ENCODE data around the gene GOLGA2.

The GOLGA2 gene

DNA sequence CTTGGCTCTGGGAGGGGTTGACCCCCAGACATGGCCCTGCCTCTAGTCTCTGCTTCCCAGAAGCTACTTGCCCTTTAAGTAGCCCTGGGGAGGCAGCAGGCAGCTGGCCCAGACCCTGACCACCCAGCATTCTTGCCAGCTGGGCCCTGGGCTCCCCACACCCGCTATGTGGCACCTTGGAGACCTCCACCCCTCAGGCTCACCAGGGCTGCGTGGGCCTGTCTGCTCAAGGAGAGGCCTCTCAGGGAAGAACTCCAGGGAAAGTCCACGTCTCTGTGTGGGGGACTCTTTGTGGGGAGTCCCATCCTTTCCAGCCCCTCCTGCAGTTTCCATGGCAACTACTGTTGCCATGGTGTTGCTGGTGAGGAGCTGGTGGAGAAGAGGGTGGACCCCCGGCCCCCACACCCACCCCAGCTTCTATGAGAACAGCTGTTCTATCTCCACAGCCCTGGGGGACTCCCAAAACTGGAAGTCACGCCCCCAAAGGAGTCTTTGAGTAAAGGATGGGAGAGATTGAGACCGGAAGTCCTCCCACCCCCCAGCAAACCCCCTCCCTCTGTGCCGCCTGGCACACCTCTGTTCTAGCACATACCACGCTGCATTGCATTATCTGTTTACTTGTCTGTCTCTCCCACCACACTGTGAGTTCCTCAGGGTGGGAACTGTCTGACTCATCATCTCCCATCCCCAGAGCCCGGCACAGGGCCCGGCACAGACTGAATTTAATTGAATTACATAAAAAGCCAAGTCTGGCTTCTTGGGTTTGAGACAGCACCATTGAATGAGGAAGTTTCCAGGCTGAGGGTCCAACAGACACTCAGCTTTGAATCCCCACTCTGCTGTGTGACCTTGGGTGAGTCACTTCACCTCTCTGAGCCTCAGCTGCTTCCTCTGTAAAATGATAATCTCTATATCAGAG, 60.1 kb downstream of the GOLGA2 start:
- DNase-seq (ENCODE audit: insufficient read length, low spot score) (no peak), FAIRE-seq (no peak)
- TF ChIP-seq, protein P1, sequence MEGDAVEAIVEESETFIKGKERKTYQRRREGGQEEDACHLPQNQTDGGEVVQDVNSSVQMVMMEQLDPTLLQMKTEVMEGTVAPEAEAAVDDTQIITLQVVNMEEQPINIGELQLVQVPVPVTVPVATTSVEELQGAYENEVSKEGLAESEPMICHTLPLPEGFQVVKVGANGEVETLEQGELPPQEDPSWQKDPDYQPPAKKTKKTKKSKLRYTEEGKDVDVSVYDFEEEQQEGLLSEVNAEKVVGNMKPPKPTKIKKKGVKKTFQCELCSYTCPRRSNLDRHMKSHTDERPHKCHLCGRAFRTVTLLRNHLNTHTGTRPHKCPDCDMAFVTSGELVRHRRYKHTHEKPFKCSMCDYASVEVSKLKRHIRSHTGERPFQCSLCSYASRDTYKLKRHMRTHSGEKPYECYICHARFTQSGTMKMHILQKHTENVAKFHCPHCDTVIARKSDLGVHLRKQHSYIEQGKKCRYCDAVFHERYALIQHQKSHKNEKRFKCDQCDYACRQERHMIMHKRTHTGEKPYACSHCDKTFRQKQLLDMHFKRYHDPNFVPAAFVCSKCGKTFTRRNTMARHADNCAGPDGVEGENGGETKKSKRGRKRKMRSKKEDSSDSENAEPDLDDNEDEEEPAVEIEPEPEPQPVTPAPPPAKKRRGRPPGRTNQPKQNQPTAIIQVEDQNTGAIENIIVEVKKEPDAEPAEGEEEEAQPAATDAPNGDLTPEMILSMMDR (IDR thresholded peaks at IDR 0.05; ENCODE audit: insufficient read depth, missing control alignments): no peak

DNA sequence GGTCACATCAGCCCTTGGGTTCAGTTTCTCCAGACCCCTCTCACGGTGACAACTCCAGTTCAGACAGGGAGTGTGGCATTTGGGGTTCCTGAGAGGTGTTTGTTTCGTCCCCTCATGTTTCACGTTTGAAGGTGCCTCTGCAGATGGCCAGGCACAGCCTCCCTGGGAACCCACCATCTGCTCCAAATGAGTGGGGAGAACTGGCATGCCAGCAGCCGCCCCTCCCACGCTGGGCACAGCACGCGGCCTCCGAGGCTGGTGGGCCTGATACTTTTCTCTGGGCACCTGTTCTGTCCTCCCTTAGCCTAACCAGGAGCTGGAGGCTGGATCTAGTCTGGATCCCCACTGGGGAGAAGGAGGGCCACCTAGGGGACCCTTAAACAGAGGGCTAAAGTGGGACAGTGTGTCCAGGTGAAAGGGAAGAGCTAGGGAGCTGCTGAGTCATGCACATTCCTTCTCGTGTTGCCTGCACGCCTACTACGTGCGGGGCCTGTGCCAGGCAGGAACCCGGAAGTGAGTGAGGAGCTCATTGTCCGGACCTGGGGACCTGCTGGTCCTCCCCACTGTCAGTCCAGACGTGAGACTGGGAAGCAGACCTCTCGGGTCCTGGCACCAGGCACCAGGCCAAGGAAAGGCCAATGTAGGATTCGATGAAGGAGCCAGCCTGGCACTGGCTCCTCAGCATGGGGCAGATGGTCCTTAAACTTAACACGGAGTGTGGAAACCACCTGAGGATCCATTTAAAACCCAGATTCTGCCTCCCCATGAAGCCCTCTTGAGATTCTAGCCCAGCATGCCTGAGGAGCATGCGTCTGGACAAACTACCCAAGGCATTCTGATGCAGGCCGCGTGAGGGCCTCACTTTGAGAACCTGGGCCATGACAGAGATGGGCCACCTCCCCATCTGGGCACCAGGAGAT, 61.0 kb downstream of the GOLGA2 start:
- FAIRE-seq (no peak), DNase-seq (ENCODE audit: insufficient read length, low spot score) (no peak)
- TF ChIP-seq, protein P1 (IDR thresholded peaks at IDR 0.05; ENCODE audit: insufficient read depth, missing control alignments): no peak

DNA sequence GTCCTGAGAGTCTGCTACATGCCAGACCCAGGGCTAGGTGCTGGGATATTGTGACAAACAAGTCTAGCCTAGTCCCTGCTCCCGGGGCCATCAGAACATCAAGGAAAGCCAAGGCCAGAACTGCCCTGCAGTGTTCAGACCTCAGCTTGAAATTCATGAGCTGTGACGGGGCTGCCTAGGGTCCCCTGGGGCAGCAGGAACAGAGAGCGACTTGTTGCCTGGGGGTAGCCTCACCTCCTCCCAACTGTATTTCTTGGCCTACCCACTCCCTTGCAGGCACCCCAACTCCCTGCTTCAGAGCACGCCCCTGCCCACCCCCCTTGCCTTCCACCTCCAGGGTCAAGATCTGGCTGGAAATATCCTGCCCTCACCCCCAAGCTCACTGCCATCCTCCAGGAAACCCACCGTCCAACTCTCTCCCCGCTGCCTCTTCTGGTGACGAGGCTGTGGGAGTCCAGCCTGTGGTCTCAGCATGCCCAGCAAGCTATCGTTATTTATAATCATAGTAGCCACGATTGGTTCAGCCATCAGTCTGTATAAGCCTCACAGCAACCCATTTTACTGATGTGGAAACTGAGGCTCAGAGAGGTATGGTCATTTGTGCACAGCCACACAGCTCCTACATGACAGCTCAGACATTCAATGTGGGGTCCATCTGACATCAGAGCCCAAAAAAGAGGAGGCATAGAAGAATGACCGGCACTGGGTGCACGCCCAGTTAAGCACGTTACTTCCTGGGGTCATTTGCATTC, 61.9 kb downstream of the GOLGA2 start:
- TF ChIP-seq, protein P1 (IDR thresholded peaks at IDR 0.05; ENCODE audit: insufficient read depth, missing control alignments): no peak
- DNase-seq (ENCODE audit: insufficient read length, low spot score) (no peak), FAIRE-seq (no peak)

DNA sequence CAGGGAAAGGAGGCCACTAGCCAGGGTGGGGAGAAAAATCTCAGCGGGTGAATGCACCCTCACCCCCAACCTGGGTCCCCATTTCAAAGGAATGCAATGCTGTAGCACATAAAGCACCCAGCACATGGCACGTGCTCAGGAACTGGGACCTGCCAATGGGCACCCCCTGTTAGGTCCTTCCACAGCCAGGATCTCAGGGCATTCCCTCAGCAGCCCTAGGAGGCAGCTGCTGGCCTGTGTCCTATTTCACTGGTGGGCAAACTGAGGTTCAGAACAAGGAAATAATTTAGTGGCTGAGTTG, 63.9 kb downstream of the GOLGA2 start:
- no peak for DNase-seq (ENCODE audit: insufficient read length, low spot score)
- TF ChIP-seq, protein P1 (IDR thresholded peaks at IDR 0.05; ENCODE audit: insufficient read depth, missing control alignments): no peak
- no peak for FAIRE-seq

DNA sequence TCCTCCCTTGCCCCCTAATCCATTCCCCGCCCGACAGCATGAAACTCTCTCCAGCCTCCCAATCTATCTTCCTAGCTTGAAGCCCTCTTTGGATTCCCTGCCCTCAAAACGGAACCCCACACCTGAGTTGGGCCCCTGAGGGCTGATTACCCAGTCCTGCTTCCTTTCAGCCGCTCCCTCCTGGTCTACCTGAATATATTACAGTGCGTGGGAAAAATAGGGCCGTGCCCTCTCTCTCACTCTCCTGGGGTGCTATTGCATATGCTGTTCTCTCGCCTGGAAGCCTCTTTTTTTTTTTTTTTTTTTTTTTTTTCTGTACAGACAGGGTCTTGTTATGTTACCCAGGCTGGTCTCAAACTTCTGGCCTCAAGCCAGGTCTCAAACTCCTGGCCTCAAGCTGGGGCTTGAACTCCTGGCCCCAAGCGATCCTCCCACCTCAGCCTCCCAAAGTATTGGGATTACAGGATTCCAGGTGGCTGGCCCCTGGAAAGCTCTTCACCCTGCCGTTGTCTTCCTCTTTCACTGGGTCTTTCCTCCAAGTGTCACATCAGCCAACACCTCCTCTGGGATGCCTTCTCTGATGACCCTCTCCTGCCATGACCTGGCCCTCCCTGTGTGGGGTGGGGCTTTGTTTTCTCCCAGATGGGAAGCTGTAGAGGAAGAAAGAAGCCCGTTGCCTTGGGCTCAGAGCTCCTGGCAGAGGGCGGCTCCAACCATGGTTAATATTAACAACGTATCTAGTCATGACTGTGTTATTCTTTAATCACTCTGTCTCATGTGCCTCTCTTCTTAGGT, 64.4 kb downstream of the GOLGA2 start:
- TF ChIP-seq, protein P1 (IDR thresholded peaks at IDR 0.05; ENCODE audit: insufficient read depth, missing control alignments): no peak
- DNase-seq (ENCODE audit: insufficient read length, low spot score) (no peak), FAIRE-seq (no peak)

DNA sequence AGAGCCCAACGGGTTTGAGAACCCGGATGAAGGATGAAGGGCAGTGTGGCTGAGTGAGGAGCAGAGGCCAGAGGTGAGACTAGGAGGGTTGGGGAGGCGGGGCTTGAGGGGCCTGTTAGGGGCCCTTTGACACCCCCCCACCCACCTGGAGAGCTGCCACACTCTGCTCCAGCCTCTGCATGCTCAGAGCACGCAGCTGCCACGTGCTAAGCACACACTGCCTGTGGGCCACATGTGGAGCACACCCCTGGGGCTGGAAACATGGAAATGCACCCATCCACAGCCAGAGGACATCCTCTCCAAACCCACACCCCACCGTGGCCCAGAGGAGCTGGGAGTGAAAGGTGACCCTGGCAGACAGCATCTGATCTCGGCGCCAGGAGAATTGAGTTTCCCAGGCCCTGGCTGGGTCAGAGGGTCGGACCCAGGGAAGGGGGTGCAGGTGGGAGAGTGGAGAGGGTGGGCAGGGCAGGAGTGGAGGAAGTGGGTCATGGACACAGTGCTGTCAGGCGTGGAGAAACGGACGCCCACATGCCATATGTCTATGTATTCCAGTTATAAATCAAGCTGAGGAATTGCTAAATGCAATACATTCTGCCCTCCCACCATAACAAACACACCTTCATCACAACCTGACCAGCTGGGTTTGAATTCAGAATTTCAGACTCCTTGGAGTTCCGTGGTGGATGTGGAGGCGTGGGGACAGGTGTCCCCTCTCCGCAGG, 66.7 kb downstream of the GOLGA2 start:
- TF ChIP-seq, protein P1 (IDR thresholded peaks at IDR 0.05; ENCODE audit: insufficient read depth, missing control alignments): no peak
- FAIRE-seq (no peak), DNase-seq (ENCODE audit: insufficient read length, low spot score) (no peak)

Data from D721Med (cell line).